Stimulated activated CD8-positive, alpha-beta memory T cell treated with anti-CD3 and anti-CD28 coated beads, Interleukin-15, amount 100 ng/mL, for 4 hours (primary cell): ENCODE results near the gene TBK1.

Source experiments
- DNase-seq, 2 donors: peaks; one replicate each; pipeline ENCODE4 v3.0.0-alpha.2; 2020; ENCODE audit warnings: low read depth in 2 of 2

The TBK1 gene

GRCh38 chr12:64451687-64452558 is at the start of gene TBK1:
Gene TBK1, plus strand, starts transcription at chr12:64452120. Its CDS starts 3,751 bp downstream, at chr12:64455871.
- peak; percentile 37 to 56 for DNase-seq

GRCh38 chr12:64402181-64402580 is 49.7 kb upstream of the TBK1 start:
- no peak for DNase-seq

GRCh38 chr12:64403707-64404469 is 48.0 kb upstream of the TBK1 start, which contains the start of gene XPOT:
Gene XPOT, plus strand, starts transcription at chr12:64404392. Its CDS starts 5,644 bp downstream, at chr12:64410036.
- peak; percentile 86 to 91 for DNase-seq

GRCh38 chr12:64404470-64405256 is 47.3 kb upstream of the TBK1 start:
- DNase-seq, result peak; percentile 58 to 62

GRCh38 chr12:64407342-64408223 is 44.3 kb upstream of the TBK1 start:
- DNase-seq, result no peak

- no peak for DNase-seq
These were observed 40.5 kb upstream of the TBK1 start for GRCh38 chr12:64411427-64411826.

- DNase-seq, result no peak
These were observed 39.5 kb upstream of the TBK1 start for GRCh38 chr12:64412459-64412858.

- no peak for DNase-seq
These were observed 38.0 kb upstream of the TBK1 start for GRCh38 chr12:64413884-64414283.

- DNase-seq, result no peak
These were observed 33.7 kb upstream of the TBK1 start for GRCh38 chr12:64418209-64418608.

GRCh38 chr12:64419696-64420095 is 32.2 kb upstream of the TBK1 start:
- DNase-seq, result no peak

- no peak for DNase-seq
These were observed 23.9 kb upstream of the TBK1 start for GRCh38 chr12:64427988-64428387.

- DNase-seq, result no peak
These were observed 23.0 kb upstream of the TBK1 start for GRCh38 chr12:64428956-64429355.

- DNase-seq, result no peak
These were observed 21.0 kb upstream of the TBK1 start for GRCh38 chr12:64430886-64431285.

- no peak for DNase-seq
These were observed 20.1 kb upstream of the TBK1 start for GRCh38 chr12:64431791-64432190.

GRCh38 chr12:64433915-64434314 is 18.0 kb upstream of the TBK1 start:
- DNase-seq, result no peak

GRCh38 chr12:64440100-64440499 is 11.8 kb upstream of the TBK1 start:
- no peak for DNase-seq

GRCh38 chr12:64445490-64445889 is 6.4 kb upstream of the TBK1 start:
- DNase-seq, result no peak

- no peak for DNase-seq
These were observed 5.6 kb upstream of the TBK1 start for GRCh38 chr12:64446295-64446694.

GRCh38 chr12:64450057-64450640 is 1.8 kb upstream of the TBK1 start:
- no peak for DNase-seq

- no peak for DNase-seq
These were observed 1.0 kb upstream of the TBK1 start for GRCh38 chr12:64450711-64451486.
